Naive B cell (primary cell): ENCODE data around the gene CCK. TPM values are rescaled to one million over a fixed set of nuclear protein-coding genes. Genes with fewer than 3 reads are reported as not detected.

Source experiments
- ATAC-seq, 2 donors: fragments of 150-1000 bp; cut with Tn5 transposase; 2 replicates each; pipeline ENCODE4 v1.10.0; 2021; ENCODE audit warnings: low read depth in 2 of 2, mild to moderate bottlenecking in 2 of 2, moderate library complexity in 2 of 2
- DNase-seq: peaks from one replicate; pipeline ENCODE4 v3.0.0; 2022
- H3K27ac Mint-ChIP-seq, 6 donors: one replicate each; pipeline ENCODE4 v1.8.0; 2020 to 2022; ENCODE audit warnings: mild to moderate bottlenecking in 6 of 6, mixed read lengths in 6 of 6, moderate library complexity in 5 of 6, inconsistent platforms in 2 of 6
- H3K27me3 Mint-ChIP-seq, 3 donors: one replicate each; pipeline ENCODE4 v1.8.0; 2021 to 2022; ENCODE audit warnings: mixed read lengths in 3 of 3, mild to moderate bottlenecking in 1 of 3
- H3K36me3 Mint-ChIP-seq, 2 donors: one replicate each; pipeline ENCODE4 v1.8.0; 2020 to 2022; ENCODE audit warnings: mixed read lengths in 2 of 2, inconsistent platforms in 1 of 2, mild to moderate bottlenecking in 1 of 2
- H3K4me1 Mint-ChIP-seq, 3 donors: one replicate each; pipeline ENCODE4 v1.8.0; 2020 to 2022; ENCODE audit warnings: mixed read lengths in 3 of 3, inconsistent platforms in 1 of 3, mild to moderate bottlenecking in 1 of 3, moderate library complexity in 1 of 3
- H3K4me3 Mint-ChIP-seq, 8 donors: one replicate each; pipeline ENCODE4 v1.8.0; 2020 to 2022; ENCODE audit warnings: mild to moderate bottlenecking in 8 of 8, mixed read lengths in 8 of 8, moderate library complexity in 8 of 8, inconsistent platforms in 2 of 8
- H3K9me3 Mint-ChIP-seq, 7 donors: one replicate each; pipeline ENCODE4 v1.8.0; 2020 to 2022; ENCODE audit warnings: mixed read lengths in 7 of 7, mild to moderate bottlenecking in 5 of 7, inconsistent platforms in 2 of 7, moderate library complexity in 1 of 7
- polyA plus RNA-seq, 6 donors: library from polyadenylated mRNA; unstranded; fragments of 300-500 nt; fragmentation: Illumina TruSeq; gene quantifications; one replicate each; pipeline ENCODE4 v1.2.3, GENCODE V29; 2021; ENCODE audit warnings: low read depth in 6 of 6

Gene CCK
- polyA plus RNA-seq, result not detected

- no peak for DNase-seq
- H3K4me1 Mint-ChIP-seq, result peaks cover 5 to 13% (median 11%) of the 10 kb centered on the region in 3 donors
- H3K9me3 Mint-ChIP-seq, result peaks cover 0 to 7% (median 6%) of the 10 kb centered on the region in 7 donors
- H3K4me3 Mint-ChIP-seq, result peak within 1 kb of the TSS in 6 of 8 donors; percentile 4 to 59 (median 40)
- H3K36me3 Mint-ChIP-seq, result peaks cover 7 to 17% of the 10 kb centered on the region in 2 donors
- ATAC-seq, result no peak
- H3K27me3 Mint-ChIP-seq, result peaks cover 64 to 86% (median 85%) of the 10 kb centered on the region in 3 donors
- H3K27ac Mint-ChIP-seq, result peak within 1 kb of the TSS in 3 of 6 donors; percentile 37 to 84 (median 44)
Observed at GRCh38 chr3:42266085-42266484, at the start of gene CCK. CCK (minus strand) TSS chr3:42266185; CDS start chr3:42263630, 2,555 bp downstream.

- Mint-ChIP-seq H3K36me3 (peaks cover 12 to 15% of the 10 kb centered on the region in 2 donors), H3K9me3 (peaks cover 5 to 66% (median 42%) of the 10 kb centered on the region in 7 donors), H3K4me3 (no peak overlapping the region), H3K4me1 (no peaks in the 10 kb centered on the region), H3K27me3 (peaks cover 0 to 4% (median 3%) of the 10 kb centered on the region in 3 donors), H3K27ac (no peak overlapping the region)
- no peak for ATAC-seq
- no peak for DNase-seq
Observed at GRCh38 chr3:42314411-42314810, 48.4 kb upstream of the CCK start.

GRCh38 chr3:42308651-42309050 lies 42.7 kb upstream of the CCK start:
- ATAC-seq (no peak), DNase-seq (no peak)
- peaks cover 4 to 28% (median 12%) of the 10 kb centered on the region in 7 donors for H3K9me3 Mint-ChIP-seq
- peaks cover 11 to 13% of the 10 kb centered on the region in 2 donors for H3K36me3 Mint-ChIP-seq
- H3K27ac Mint-ChIP-seq, result no peak overlapping the region
- no peak overlapping the region for H3K4me3 Mint-ChIP-seq
- H3K27me3 Mint-ChIP-seq, result no peaks in the 10 kb centered on the region
- H3K4me1 Mint-ChIP-seq, result peaks cover 11 to 29% (median 29%) of the 10 kb centered on the region in 3 donors

- Mint-ChIP-seq H3K27ac (peak overlapping the region in 1 of 6 donors; percentile 39), H3K4me3 (peak overlapping the region in 2 of 8 donors; percentile 32 to 54), H3K27me3 (no peaks in the 10 kb centered on the region), H3K36me3 (peaks cover 6 to 8% of the 10 kb centered on the region in 2 donors), H3K4me1 (peaks cover 27 to 49% (median 45%) of the 10 kb centered on the region in 3 donors), H3K9me3 (peaks cover 0 to 21% (median 4%) of the 10 kb centered on the region in 7 donors)
- no peak for DNase-seq
- ATAC-seq, result peak in 1 of 2 donors; percentile 29
Observed at GRCh38 chr3:42306499-42306898, 40.5 kb upstream of the CCK start.

GRCh38 chr3:42302924-42303634 lies 37.1 kb upstream of the CCK start:
- ATAC-seq (peak; percentile 94 to 96), DNase-seq (peak; percentile 27)
- peaks cover 32 to 58% (median 45%) of the 10 kb centered on the region in 3 donors for H3K4me1 Mint-ChIP-seq
- H3K9me3 Mint-ChIP-seq, result peaks cover 0 to 8% (median 4%) of the 10 kb centered on the region in 7 donors
- no peaks in the 10 kb centered on the region for H3K27me3 Mint-ChIP-seq
- H3K27ac Mint-ChIP-seq, result peak overlapping the region; percentile 82 to 98 (median 94)
- H3K36me3 Mint-ChIP-seq, result peaks cover 0 to 4% of the 10 kb centered on the region in 2 donors
- peak overlapping the region; percentile 28 to 86 (median 76) for H3K4me3 Mint-ChIP-seq

- peaks cover 0 to 11% (median 9%) of the 10 kb centered on the region in 3 donors for H3K27me3 Mint-ChIP-seq
- DNase-seq (no peak), ATAC-seq (no peak)
- H3K4me3 Mint-ChIP-seq, result peak overlapping the region in 2 of 8 donors; percentile 4 to 8
- H3K36me3 Mint-ChIP-seq, result peaks cover 0 to 4% of the 10 kb centered on the region in 2 donors
- H3K4me1 Mint-ChIP-seq, result peaks cover 32 to 57% (median 40%) of the 10 kb centered on the region in 3 donors
- H3K9me3 Mint-ChIP-seq, result peaks cover 0 to 5% (median 3%) of the 10 kb centered on the region in 7 donors
- peak overlapping the region in 5 of 6 donors; percentile 50 to 95 (median 83) for H3K27ac Mint-ChIP-seq
Observed at GRCh38 chr3:42301446-42302175, 35.6 kb upstream of the CCK start.

- Mint-ChIP-seq H3K4me1 (peaks cover 28 to 49% (median 32%) of the 10 kb centered on the region in 3 donors), H3K27ac (peak overlapping the region in 2 of 6 donors; percentile 74 to 93), H3K36me3 (peaks cover 0 to 4% of the 10 kb centered on the region in 2 donors), H3K4me3 (peak overlapping the region in 1 of 8 donors; percentile 26), H3K9me3 (peaks cover 0 to 5% (median 4%) of the 10 kb centered on the region in 7 donors), H3K27me3 (peaks cover 0 to 17% (median 15%) of the 10 kb centered on the region in 3 donors)
- no peak for ATAC-seq
- DNase-seq, result no peak
Observed at GRCh38 chr3:42300778-42301177, 34.8 kb upstream of the CCK start.

GRCh38 chr3:42300013-42300412 lies 34.0 kb upstream of the CCK start:
- H3K4me3 Mint-ChIP-seq, result no peak overlapping the region
- DNase-seq, result no peak

GRCh38 chr3:42298259-42298658 lies 32.3 kb upstream of the CCK start:
- H3K27ac Mint-ChIP-seq, result no peak overlapping the region
- no peak overlapping the region for H3K4me3 Mint-ChIP-seq
- ATAC-seq, result no peak
- peaks cover 0 to 36% (median 36%) of the 10 kb centered on the region in 3 donors for H3K27me3 Mint-ChIP-seq
- DNase-seq, result no peak
- peaks cover under 1 to 12% (median 8%) of the 10 kb centered on the region in 7 donors for H3K9me3 Mint-ChIP-seq
- peaks cover 12 to 25% (median 18%) of the 10 kb centered on the region in 3 donors for H3K4me1 Mint-ChIP-seq
- peaks cover 9 to 10% of the 10 kb centered on the region in 2 donors for H3K36me3 Mint-ChIP-seq

More at GRCh38 chr3:42300013-42300412, 34.0 kb upstream of the CCK start:
- ATAC-seq, result no peak
- peaks cover 0 to 23% (median 23%) of the 10 kb centered on the region in 3 donors for H3K27me3 Mint-ChIP-seq
- H3K4me1 Mint-ChIP-seq, result peaks cover 28 to 43% (median 29%) of the 10 kb centered on the region in 3 donors
- H3K36me3 Mint-ChIP-seq, result peaks cover 4% of the 10 kb centered on the region in 2 donors
- H3K27ac Mint-ChIP-seq, result peak overlapping the region in 2 of 6 donors; percentile 53 to 78
- H3K9me3 Mint-ChIP-seq, result peaks cover 0 to 7% (median 4%) of the 10 kb centered on the region in 7 donors

- Mint-ChIP-seq H3K4me1 (peaks cover 0 to 13% (median 0%) of the 10 kb centered on the region in 3 donors), H3K27ac (peak overlapping the region in 1 of 6 donors; percentile 27), H3K27me3 (peaks cover 8 to 47% (median 47%) of the 10 kb centered on the region in 3 donors), H3K36me3 (peaks cover 6 to 20% of the 10 kb centered on the region in 2 donors), H3K4me3 (no peak overlapping the region), H3K9me3 (peaks cover 0 to 12% (median 6%) of the 10 kb centered on the region in 7 donors)
- no peak for ATAC-seq
- DNase-seq, result no peak
Observed at GRCh38 chr3:42292009-42292408, 26.0 kb upstream of the CCK start.

GRCh38 chr3:42290966-42291714 lies 25.2 kb upstream of the CCK start:
- Mint-ChIP-seq H3K9me3 (peaks cover 0 to 12% (median 6%) of the 10 kb centered on the region in 7 donors), H3K36me3 (peaks cover 6 to 20% of the 10 kb centered on the region in 2 donors), H3K4me1 (peaks cover 0 to 13% (median 0%) of the 10 kb centered on the region in 3 donors), H3K27ac (no peak overlapping the region), H3K4me3 (peak overlapping the region in 1 of 8 donors; percentile 10), H3K27me3 (peaks cover 8 to 43% (median 39%) of the 10 kb centered on the region in 3 donors)
- DNase-seq (no peak), ATAC-seq (no peak)

- DNase-seq (no peak), ATAC-seq (no peak)
- Mint-ChIP-seq H3K27ac (no peak overlapping the region), H3K4me3 (no peak overlapping the region), H3K4me1 (peaks cover 0 to 13% (median 0%) of the 10 kb centered on the region in 3 donors), H3K36me3 (peaks cover 6 to 9% of the 10 kb centered on the region in 2 donors), H3K27me3 (peaks cover 8 to 37% (median 23%) of the 10 kb centered on the region in 3 donors), H3K9me3 (peaks cover 0 to 5% (median 2%) of the 10 kb centered on the region in 7 donors)
Observed at GRCh38 chr3:42289026-42289425, 23.0 kb upstream of the CCK start.
